ENCODE measurements around the gene SKIC8. TPM values are rescaled to one million over a fixed set of nuclear protein-coding genes. Genes with fewer than 3 reads are reported as not detected.

Gene SKIC8
- 68.8 and 77.1 TPM in 2 replicates for total RNA-seq

DNA sequence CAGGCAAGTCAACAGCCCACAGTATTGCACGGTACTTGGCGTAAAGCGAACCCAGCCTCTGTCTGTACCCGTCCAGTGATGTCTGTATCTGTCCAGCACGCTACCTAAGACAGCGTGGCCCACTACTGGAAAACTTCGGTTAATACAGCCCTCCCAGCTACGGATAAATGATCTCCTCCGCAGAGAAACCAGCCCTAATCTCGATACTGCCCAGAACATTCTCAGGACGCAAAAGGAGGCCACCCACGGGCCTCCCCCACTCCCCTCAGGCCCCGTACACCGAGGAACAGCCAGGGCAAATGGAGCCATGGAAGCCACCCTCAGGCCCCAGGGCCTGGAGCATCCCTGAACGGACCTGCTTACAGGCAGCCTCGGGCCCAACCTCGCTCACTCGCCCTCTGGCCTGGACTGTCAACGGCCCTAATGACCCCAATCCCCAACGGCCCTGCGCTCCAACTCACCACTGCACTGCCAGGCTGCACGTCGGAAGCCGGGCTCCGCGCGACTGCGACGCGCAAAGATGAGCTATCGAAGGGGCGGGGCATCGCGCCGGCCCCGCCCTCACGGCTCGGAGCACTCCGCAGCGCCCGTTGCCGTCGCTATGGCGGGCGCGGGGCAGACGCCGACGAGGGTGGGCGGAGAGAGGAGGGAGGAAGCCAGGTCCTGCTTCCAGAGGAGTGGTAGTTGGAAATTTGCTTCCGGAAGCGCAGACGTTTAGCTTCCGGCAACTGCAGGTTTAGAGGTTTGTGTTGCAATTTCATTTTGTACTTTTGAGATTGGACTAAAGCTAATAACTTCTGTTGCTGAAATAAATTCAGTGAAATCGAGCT, at the start of gene SKIC8:
SKIC8 (minus strand) TSS at position 509 of the 830 bp plus-strand sequence. CDS start 3,923 bp downstream, outside the sequence.

DNA sequence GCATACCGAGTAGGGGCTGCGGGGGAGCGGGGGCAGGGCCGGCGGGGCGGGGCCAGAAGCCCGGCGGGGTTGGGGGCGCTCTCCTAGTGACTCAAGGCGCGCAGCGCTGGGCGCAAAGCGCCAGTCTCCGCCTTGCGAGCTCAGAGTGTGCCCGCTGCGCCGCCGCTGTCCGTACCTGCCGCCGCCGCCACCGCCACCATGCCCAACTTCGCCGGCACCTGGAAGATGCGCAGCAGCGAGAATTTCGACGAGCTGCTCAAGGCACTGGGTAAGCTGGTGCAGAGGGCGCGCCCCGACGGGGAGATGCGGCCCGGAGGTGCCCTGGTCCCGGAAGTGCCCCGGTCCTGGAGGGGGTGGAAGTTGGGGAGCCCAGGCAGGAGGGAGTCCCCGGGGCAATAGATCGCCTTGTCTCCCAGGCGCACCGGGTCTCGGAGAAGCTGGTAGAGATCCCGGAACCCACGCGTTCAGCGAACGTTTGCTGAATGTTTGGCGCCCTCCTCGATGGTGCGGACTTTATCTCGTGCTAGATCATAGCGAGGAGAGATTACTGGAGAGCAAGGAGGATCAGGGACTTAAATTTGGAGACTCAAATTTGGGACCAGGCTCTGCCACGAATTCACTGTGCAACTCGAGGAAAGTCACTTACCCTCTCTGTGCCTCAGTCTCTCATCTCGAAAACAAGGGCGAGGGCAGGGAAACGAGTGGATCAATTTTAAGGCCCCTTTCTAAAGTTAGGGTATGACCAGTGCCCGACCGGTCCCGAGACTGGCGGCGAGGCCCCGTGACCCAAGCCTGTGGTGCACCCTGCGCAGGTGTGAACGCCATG, 41.0 kb upstream of the SKIC8 start, which contains the start of gene CRABP1:
CRABP1 (plus strand) TSS at position 123 of the 826 bp plus-strand sequence; CDS start at position 199, 76 bp downstream.

DNA sequence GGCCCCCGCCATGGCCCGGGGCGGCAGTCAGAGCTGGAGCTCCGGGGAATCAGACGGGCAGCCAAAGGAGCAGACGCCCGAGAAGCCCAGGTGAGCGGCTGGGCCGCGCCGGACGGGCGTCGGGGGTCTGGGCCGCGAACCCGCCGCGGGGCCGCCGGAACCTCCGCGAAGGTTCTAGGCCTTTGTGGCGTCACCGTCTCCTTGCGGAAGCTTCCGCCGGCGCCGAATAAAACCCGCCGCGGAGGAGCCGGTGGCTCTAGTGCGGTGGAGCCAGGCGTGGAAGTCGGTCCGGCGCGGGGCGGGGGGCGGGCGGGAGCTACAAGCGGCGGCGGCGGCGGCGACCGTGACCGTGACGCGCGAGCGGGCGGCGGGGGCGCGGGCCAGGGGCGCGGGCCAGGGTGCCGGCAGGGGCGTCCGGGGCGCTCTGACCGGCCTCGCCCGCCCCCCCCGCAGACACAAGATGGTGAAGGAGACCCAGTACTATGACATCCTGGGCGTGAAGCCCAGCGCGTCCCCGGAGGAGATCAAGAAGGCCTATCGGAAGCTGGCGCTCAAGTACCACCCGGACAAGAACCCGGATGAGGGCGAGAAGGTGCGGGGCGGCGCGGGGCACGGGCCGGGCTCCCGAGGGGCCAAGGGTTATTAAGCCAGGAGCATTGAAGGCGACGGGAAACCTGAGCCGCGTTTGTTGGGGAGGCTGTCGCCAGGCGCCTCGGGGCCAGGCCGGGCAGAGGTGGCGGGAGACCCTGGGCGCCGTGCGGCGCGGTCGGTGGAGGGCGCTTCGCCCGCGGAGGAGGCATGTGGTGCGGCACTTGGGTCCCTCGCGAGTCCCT, 34.9 kb downstream of the SKIC8 start, which contains the start of gene DNAJA4:
DNAJA4 (plus strand) TSS at position 259 of the 833 bp plus-strand sequence; CDS start at position 461, 202 bp downstream.

DNA sequence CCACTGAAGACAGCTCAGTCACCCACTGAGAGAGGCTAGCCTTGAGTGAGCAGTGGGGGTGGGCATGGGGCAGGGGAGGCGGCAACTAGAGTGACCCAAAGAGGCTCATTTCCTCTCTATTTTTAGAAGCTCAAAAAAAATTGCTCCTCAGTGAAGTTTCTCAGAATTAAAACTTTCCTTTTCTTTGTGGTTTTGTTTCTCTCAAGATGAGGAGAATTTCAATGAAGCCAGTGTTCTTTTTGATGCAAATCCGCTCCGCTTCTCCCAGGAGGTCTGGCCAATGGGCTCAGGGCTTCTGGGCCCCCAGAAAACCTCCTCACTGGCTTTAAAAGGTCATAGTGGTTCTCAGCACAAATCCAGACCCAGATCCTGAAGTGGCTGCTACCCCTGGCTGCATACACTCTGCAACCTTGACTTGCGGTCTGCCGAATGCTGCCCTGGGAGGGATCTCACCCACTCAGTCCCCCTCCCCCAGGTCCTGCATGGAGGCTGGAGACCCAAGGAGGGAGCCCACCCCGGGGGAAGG, 64.8 kb downstream of the SKIC8 start, which contains the start of gene ACSBG1:
ACSBG1 (minus strand) TSS at position 51 of the 526 bp plus-strand sequence. CDS start 64 bp downstream, outside the sequence.

Other genes with a start within 250 kb of the SKIC8 start
- gene TBC1D2B, start 221.9 kb downstream of the SKIC8 start, total RNA-seq = 44.6 and 47.5 TPM in 2 replicates
- not detected in 2 replicates for gene SH2D7, start 207.0 kb downstream of the SKIC8 start, total RNA-seq
- 1.1 and 1.8 TPM in 2 replicates for gene CIB2, start 168.2 kb downstream of the SKIC8 start, total RNA-seq
- gene IDH3A, start 150.2 kb downstream of the SKIC8 start, total RNA-seq = 15.8 and 18.5 TPM in 2 replicates
- gene ACSBG1, start 65.0 kb downstream of the SKIC8 start, total RNA-seq = not detected in 2 replicates
- 1.2 and 1.4 TPM in 2 replicates for gene DNAJA4, start 35.0 kb downstream of the SKIC8 start, total RNA-seq
- not detected in 2 replicates for gene CRABP1, start 40.7 kb upstream of the SKIC8 start, total RNA-seq
- gene IREB2, start 138.6 kb upstream of the SKIC8 start, total RNA-seq = 17.9 and 23.8 TPM in 2 replicates
- 1.7 and 1.9 TPM in 2 replicates for gene HYKK, start 208.0 kb upstream of the SKIC8 start, total RNA-seq
- gene PSMA4, start 240.8 kb upstream of the SKIC8 start, total RNA-seq = 110 and 137 TPM in 2 replicates

All from bronchial smooth muscle cell (primary cell).